HG02973 (cell line): ENCODE measurements around the gene PDE4B.

Source experiments
- ATAC-seq: cut with Tn5 transposase; IDR thresholded peaks from one replicate; pipeline ENCODE4 v1.9.1; 2021; ENCODE audit warnings: moderate library complexity; ENCODE audit not compliant: unreplicated experiment

Gene PDE4B

GRCh38 chr1:66327588-66327987, 534.9 kb downstream of the PDE4B start:
- peak; percentile 26 for ATAC-seq

- ATAC-seq = no peak
Measured at GRCh38 chr1:66328896-66329295, 536.2 kb downstream of the PDE4B start.

GRCh38 chr1:66330722-66331141, 538.0 kb downstream of the PDE4B start:
- no peak for ATAC-seq

- ATAC-seq = peak; percentile 18
Measured at GRCh38 chr1:66331658-66332547, 539.2 kb downstream of the PDE4B start.

GRCh38 chr1:66332548-66332901, 539.8 kb downstream of the PDE4B start:
- ATAC-seq = no peak

GRCh38 chr1:66333466-66334199, 540.9 kb downstream of the PDE4B start:
- ATAC-seq = no peak

GRCh38 chr1:66334318-66334717, 541.6 kb downstream of the PDE4B start:
- ATAC-seq = no peak

GRCh38 chr1:66335125-66335524, 542.4 kb downstream of the PDE4B start:
- no peak for ATAC-seq

- peak; percentile 83 for ATAC-seq
Measured at GRCh38 chr1:66335859-66336640, 543.4 kb downstream of the PDE4B start.

- no peak for ATAC-seq
Measured at GRCh38 chr1:66336641-66336990, 543.9 kb downstream of the PDE4B start.

GRCh38 chr1:66337249-66337648, 544.6 kb downstream of the PDE4B start:
- ATAC-seq = no peak

- ATAC-seq = no peak
Measured at GRCh38 chr1:66339944-66340343, 547.2 kb downstream of the PDE4B start.

- ATAC-seq = no peak
Measured at GRCh38 chr1:66341446-66342089, 548.9 kb downstream of the PDE4B start.

- ATAC-seq = no peak
Measured at GRCh38 chr1:66342707-66343106, 550.0 kb downstream of the PDE4B start.

- no peak for ATAC-seq
Measured at GRCh38 chr1:66343569-66344325, 551.1 kb downstream of the PDE4B start.

- no peak for ATAC-seq
Measured at GRCh38 chr1:66346057-66346795, 553.5 kb downstream of the PDE4B start.

- no peak for ATAC-seq
Measured at GRCh38 chr1:66346873-66347272, 554.2 kb downstream of the PDE4B start.

- ATAC-seq = no peak
Measured at GRCh38 chr1:66348776-66349175, 556.1 kb downstream of the PDE4B start.

- no peak for ATAC-seq
Measured at GRCh38 chr1:66349242-66349641, 556.5 kb downstream of the PDE4B start.
